Ovary (tissue), 3 donors: ENCODE data around the gene MSLN.

ENCODE experiments used
- POLR2A ChIP-seq: fragments of 450-650 bp; IDR thresholded peaks from one replicate; pipeline ENCODE4 v1.6.1; 2017; ENCODE audit warnings: antibody characterized with exemption, mild to moderate bottlenecking, moderate library complexity
- TF ChIP-seq, protein P1 (sequence below), 3 donors: fragments of 450-650 bp in 2 of 3; fragments of 200-600 bp in 1 of 3; IDR thresholded peaks; one replicate each; pipeline versions ENCODE4 v1.5.1 to v1.8.0; 2016 to 2022; ENCODE audit warnings: antibody characterized with exemption in 3 of 3, mild to moderate bottlenecking in 1 of 3
- donor health status: DM: no; HTN: no; CAD: no.

DNA sequence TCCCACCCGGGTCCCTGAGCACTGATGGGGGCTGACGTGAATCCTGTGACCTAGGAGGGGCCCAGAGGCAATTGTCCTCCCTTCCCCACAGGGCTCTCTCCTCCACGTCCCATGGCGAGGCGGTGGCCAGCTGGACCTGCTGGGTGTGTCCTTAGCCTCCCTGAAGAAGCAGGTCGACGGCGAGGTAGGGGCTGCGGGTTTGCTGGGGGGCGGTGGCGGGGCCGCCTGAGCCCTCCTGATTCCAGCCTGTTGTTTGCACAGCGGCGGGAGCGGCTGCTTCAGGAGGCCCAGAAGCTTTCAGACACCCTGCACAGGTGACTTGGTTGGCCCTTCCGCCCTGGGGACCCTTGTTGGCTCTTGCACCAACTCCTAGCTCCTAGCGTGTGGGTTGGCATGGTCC, 29.6 kb downstream of the MSLN start:
- TF ChIP-seq, protein P1, sequence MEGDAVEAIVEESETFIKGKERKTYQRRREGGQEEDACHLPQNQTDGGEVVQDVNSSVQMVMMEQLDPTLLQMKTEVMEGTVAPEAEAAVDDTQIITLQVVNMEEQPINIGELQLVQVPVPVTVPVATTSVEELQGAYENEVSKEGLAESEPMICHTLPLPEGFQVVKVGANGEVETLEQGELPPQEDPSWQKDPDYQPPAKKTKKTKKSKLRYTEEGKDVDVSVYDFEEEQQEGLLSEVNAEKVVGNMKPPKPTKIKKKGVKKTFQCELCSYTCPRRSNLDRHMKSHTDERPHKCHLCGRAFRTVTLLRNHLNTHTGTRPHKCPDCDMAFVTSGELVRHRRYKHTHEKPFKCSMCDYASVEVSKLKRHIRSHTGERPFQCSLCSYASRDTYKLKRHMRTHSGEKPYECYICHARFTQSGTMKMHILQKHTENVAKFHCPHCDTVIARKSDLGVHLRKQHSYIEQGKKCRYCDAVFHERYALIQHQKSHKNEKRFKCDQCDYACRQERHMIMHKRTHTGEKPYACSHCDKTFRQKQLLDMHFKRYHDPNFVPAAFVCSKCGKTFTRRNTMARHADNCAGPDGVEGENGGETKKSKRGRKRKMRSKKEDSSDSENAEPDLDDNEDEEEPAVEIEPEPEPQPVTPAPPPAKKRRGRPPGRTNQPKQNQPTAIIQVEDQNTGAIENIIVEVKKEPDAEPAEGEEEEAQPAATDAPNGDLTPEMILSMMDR (IDR thresholded peaks at IDR 0.05), result no peak
- TF ChIP-seq POLR2A, result no peak
